MM.1S (cell line): ENCODE results near the gene FGF14.

Experiments used
- DNase-seq: peaks from one replicate; pipeline ENCODE4 v3.0.0-alpha.2; 2015
- H2AFZ ChIP-seq: fragments of 300-600 bp; sonication (generic); 2 replicates; pipeline ENCODE4 v1.6.0; 2016; ENCODE audit warnings: antibody characterized with exemption, low read length
- H3F3A ChIP-seq: fragments of 300-600 bp; sonication (generic); 2 replicates; pipeline ENCODE4 v1.6.1; 2016; ENCODE audit warnings: mild to moderate bottlenecking, antibody characterized with exemption, low read length, moderate library complexity, mixed read lengths; ENCODE audit not compliant: insufficient read depth
- H3K27ac ChIP-seq: fragments of 300-600 bp; sonication (generic); 2 replicates; pipeline ENCODE4 v1.5.1; 2016; ENCODE audit warnings: mild to moderate bottlenecking, low read length
- H3K27me3 ChIP-seq: fragments of 300-600 bp; sonication (generic); replicated peaks from 2 replicates; pipeline ENCODE4 v1.6.0; 2016; ENCODE audit warnings: low read length; ENCODE audit not compliant: insufficient read depth
- H3K36me3 ChIP-seq: fragments of 300-600 bp; sonication (generic); replicated peaks from 2 replicates; pipeline ENCODE4 v1.6.1; 2016; ENCODE audit warnings: mild to moderate bottlenecking, low read length, mixed read lengths; ENCODE audit not compliant: insufficient read depth
- H3K4me1 ChIP-seq: fragments of 300-600 bp; sonication (generic); 2 replicates; pipeline ENCODE4 v1.6.1; 2016; ENCODE audit warnings: low read length, mixed read lengths
- H3K4me2 ChIP-seq: fragments of 300-600 bp; sonication (generic); 2 replicates; pipeline ENCODE4 v1.6.0; 2016; ENCODE audit warnings: low read depth, low read length
- H3K4me3 ChIP-seq: fragments of 300-600 bp; sonication (generic); 2 replicates; pipeline ENCODE4 v1.5.1; 2016; ENCODE audit warnings: low read length, mixed read lengths
- H3K79me2 ChIP-seq: fragments of 300-600 bp; sonication (generic); 2 replicates; pipeline ENCODE4 v1.6.1; 2016; ENCODE audit warnings: mixed run types, low read length, mixed read lengths
- H3K9ac ChIP-seq: fragments of 300-600 bp; sonication (generic); 2 replicates; pipeline ENCODE4 v1.6.1; 2016; ENCODE audit warnings: low read length, mixed read lengths
- H3K9me2 ChIP-seq: fragments of 300-600 bp; sonication (generic); replicated peaks from 2 replicates; pipeline ENCODE4 v1.6.1; 2016; ENCODE audit warnings: mild to moderate bottlenecking, low read length, mixed read lengths; ENCODE audit not compliant: insufficient read depth
- H3K9me3 ChIP-seq: fragments of 300-600 bp; sonication (generic); replicated peaks from 2 replicates; pipeline ENCODE4 v1.6.1; 2016; ENCODE audit warnings: mild to moderate bottlenecking, low read length, mixed read lengths; ENCODE audit not compliant: insufficient read depth
- H4K20me1 ChIP-seq: fragments of 300-600 bp; sonication (generic); 2 replicates; pipeline ENCODE4 v1.6.1; 2016; ENCODE audit warnings: mild to moderate bottlenecking, low read length, moderate library complexity, mixed read lengths; ENCODE audit not compliant: insufficient read depth
- EZH2 ChIP-seq: fragments of 300-600 bp; sonication (generic); optimal IDR thresholded peaks from 2 replicates; pipeline ENCODE3; 2017; ENCODE audit warnings: low read depth, mild to moderate bottlenecking, antibody characterized with exemption, low read length, mixed read lengths
- EZH2phosphoT487 ChIP-seq: fragments of 300-600 bp; sonication (generic); IDR thresholded peaks from 2 replicates; pipeline ENCODE4 v1.6.1; 2018; ENCODE audit warnings: antibody characterized with exemption, low read length
- TF ChIP-seq, protein P1 (sequence below): fragments of 300-600 bp; sonication (generic); IDR thresholded peaks from 2 replicates; pipeline ENCODE4 v1.5.1; 2016; ENCODE audit warnings: antibody characterized with exemption, low read length, mixed read lengths

FGF14 gene

GRCh38 chr13:102132777-102133295 is 269.0 kb downstream of the FGF14 start:
- no peak overlapping the region for H2AFZ ChIP-seq
- H3F3A ChIP-seq: no peaks in the 10 kb centered on the region
- no peak overlapping the region for H3K9ac ChIP-seq
- H3K9me3 ChIP-seq: no peaks in the 10 kb centered on the region; the same call in 1 of the 2 replicates
- H3K4me3 ChIP-seq: no peak overlapping the region
- no peaks in the 10 kb centered on the region for H3K36me3 ChIP-seq
- no peaks in the 10 kb centered on the region for H3K9me2 ChIP-seq
- TF ChIP-seq EZH2phosphoT487 (no peak), EZH2 (no peak)
- TF ChIP-seq, protein P1, sequence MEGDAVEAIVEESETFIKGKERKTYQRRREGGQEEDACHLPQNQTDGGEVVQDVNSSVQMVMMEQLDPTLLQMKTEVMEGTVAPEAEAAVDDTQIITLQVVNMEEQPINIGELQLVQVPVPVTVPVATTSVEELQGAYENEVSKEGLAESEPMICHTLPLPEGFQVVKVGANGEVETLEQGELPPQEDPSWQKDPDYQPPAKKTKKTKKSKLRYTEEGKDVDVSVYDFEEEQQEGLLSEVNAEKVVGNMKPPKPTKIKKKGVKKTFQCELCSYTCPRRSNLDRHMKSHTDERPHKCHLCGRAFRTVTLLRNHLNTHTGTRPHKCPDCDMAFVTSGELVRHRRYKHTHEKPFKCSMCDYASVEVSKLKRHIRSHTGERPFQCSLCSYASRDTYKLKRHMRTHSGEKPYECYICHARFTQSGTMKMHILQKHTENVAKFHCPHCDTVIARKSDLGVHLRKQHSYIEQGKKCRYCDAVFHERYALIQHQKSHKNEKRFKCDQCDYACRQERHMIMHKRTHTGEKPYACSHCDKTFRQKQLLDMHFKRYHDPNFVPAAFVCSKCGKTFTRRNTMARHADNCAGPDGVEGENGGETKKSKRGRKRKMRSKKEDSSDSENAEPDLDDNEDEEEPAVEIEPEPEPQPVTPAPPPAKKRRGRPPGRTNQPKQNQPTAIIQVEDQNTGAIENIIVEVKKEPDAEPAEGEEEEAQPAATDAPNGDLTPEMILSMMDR: no peak
- H3K27me3 ChIP-seq: no peaks in the 10 kb centered on the region
- no peak for DNase-seq
- no peaks in the 10 kb centered on the region for H3K79me2 ChIP-seq
- H3K4me1 ChIP-seq: no peaks in the 10 kb centered on the region
- no peaks in the 10 kb centered on the region for H4K20me1 ChIP-seq
- no peak overlapping the region for H3K27ac ChIP-seq
- H3K4me2 ChIP-seq: no peak overlapping the region

- Histone ChIP-seq H2AFZ (no peak overlapping the region), H3K4me1 (no peaks in the 10 kb centered on the region), H3K27me3 (no peaks in the 10 kb centered on the region), H3K27ac (no peak overlapping the region), H3K9me3 (no peaks in the 10 kb centered on the region; the same call in 1 of the 2 replicates), H3F3A (no peaks in the 10 kb centered on the region), H3K4me3 (no peak overlapping the region), H3K4me2 (no peak overlapping the region), H3K36me3 (no peaks in the 10 kb centered on the region), H3K79me2 (no peaks in the 10 kb centered on the region), H4K20me1 (no peaks in the 10 kb centered on the region), H3K9me2 (no peaks in the 10 kb centered on the region), H3K9ac (no peak overlapping the region)
- TF ChIP-seq EZH2 (no peak), EZH2phosphoT487 (no peak)
- TF ChIP-seq, protein P1: no peak
- peak; percentile 9 for DNase-seq
Measured at GRCh38 chr13:102131246-102131645, 270.6 kb downstream of the FGF14 start.

GRCh38 chr13:102128216-102128810 is 273.5 kb downstream of the FGF14 start:
- no peak overlapping the region for H3K4me3 ChIP-seq
- no peak overlapping the region for H2AFZ ChIP-seq
- no peaks in the 10 kb centered on the region; the same call in 1 of the 2 replicates for H3K9me3 ChIP-seq
- no peaks in the 10 kb centered on the region for H4K20me1 ChIP-seq
- no peak overlapping the region for H3K4me2 ChIP-seq
- no peaks in the 10 kb centered on the region for H3K36me3 ChIP-seq
- TF ChIP-seq EZH2phosphoT487 (no peak), EZH2 (no peak)
- TF ChIP-seq, protein P1: no peak
- no peaks in the 10 kb centered on the region for H3K27me3 ChIP-seq
- H3K9ac ChIP-seq: no peak overlapping the region
- H3K27ac ChIP-seq: no peak overlapping the region
- no peaks in the 10 kb centered on the region for H3K4me1 ChIP-seq
- no peaks in the 10 kb centered on the region for H3F3A ChIP-seq
- no peaks in the 10 kb centered on the region for H3K79me2 ChIP-seq
- no peak for DNase-seq
- H3K9me2 ChIP-seq: no peaks in the 10 kb centered on the region
